ENCODE results near the gene TMEM231.

DNA sequence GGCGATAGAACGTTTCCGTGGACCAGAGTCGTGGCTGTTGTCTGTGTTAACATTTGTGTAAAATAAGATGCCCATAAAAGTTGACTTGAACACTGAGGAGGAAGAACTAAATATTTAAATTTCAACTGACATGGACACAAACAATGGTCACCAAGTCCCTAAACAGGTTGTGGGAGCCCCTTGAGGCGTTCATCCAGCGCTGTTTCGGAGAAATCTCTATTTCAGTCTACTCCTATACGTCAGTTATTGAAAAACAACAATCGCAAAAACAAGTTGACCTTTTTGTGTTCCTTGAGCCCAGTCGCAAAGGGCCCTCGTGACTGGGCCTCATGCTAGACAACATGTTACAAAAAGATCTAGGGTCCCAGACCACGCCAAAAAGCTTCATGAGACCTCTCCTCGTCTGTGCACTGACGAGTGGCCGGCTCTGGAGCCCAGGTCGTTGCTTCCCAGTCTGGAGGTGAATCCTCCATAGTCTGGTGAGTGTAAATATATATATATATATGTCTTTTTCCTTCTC is 439 bp upstream of the TMEM231 start:
- TF ChIP-seq, protein P1, sequence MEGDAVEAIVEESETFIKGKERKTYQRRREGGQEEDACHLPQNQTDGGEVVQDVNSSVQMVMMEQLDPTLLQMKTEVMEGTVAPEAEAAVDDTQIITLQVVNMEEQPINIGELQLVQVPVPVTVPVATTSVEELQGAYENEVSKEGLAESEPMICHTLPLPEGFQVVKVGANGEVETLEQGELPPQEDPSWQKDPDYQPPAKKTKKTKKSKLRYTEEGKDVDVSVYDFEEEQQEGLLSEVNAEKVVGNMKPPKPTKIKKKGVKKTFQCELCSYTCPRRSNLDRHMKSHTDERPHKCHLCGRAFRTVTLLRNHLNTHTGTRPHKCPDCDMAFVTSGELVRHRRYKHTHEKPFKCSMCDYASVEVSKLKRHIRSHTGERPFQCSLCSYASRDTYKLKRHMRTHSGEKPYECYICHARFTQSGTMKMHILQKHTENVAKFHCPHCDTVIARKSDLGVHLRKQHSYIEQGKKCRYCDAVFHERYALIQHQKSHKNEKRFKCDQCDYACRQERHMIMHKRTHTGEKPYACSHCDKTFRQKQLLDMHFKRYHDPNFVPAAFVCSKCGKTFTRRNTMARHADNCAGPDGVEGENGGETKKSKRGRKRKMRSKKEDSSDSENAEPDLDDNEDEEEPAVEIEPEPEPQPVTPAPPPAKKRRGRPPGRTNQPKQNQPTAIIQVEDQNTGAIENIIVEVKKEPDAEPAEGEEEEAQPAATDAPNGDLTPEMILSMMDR (IDR thresholded peaks at IDR 0.05) = no peak
- no peak for TF ChIP-seq POLR2A (IDR thresholded peaks at IDR 0.05)

Measured in heart left ventricle (tissue), 13 donors.